CD14-positive monocyte (primary cell): Measurements from ENCODE around the gene SEC24B. TPM values are rescaled to one million over a fixed set of nuclear protein-coding genes. Genes with fewer than 3 reads are reported as not detected.

Experiments
- DNase-seq, 3 donors: peaks; one replicate each; pipeline ENCODE4 v3.0.0-alpha.2; 2011 to 2022
- H2AFZ ChIP-seq: 2 replicates; pipeline ENCODE4 v1.6.0; 2012; ENCODE audit warnings: mild to moderate bottlenecking, low read depth, low read length, inconsistent platforms; ENCODE audit not compliant: insufficient read depth, poor library complexity, severe bottlenecking
- H3K27ac ChIP-seq, 2 donors: 1 replicate in 1 of 2; 2 replicates in 1 of 2; pipeline ENCODE4 v1.5.1; 2012 to 2013; ENCODE audit warnings: low read length in 2 of 2, control low read depth in 1 of 2, inconsistent platforms in 1 of 2, low read depth in 1 of 2, mild to moderate bottlenecking in 1 of 2
- H3K27me3 ChIP-seq, 2 donors: one replicate each; pipeline versions ENCODE4 v1.6.0 to v1.6.1; 2011 to 2013; ENCODE audit warnings: low read length in 2 of 2; ENCODE audit not compliant: control insufficient read depth in 2 of 2, insufficient read depth in 2 of 2
- H3K36me3 ChIP-seq, 2 donors: replicated peaks in 1 of 2; 1 replicate in 1 of 2; 2 replicates in 1 of 2; pipeline versions ENCODE4 v1.5.1 to v1.6.1; 2012 to 2013; ENCODE audit warnings: low read length in 2 of 2, control low read depth in 1 of 2, inconsistent platforms in 1 of 2, mild to moderate bottlenecking in 1 of 2; ENCODE audit not compliant: insufficient read depth in 2 of 2, control insufficient read depth in 1 of 2
- H3K4me1 ChIP-seq, 2 donors: 1 replicate in 1 of 2; 2 replicates in 1 of 2; pipeline versions ENCODE4 v1.5.1 to v1.6.1; 2012 to 2013; ENCODE audit warnings: low read length in 2 of 2, control low read depth in 1 of 2, inconsistent platforms in 1 of 2, mild to moderate bottlenecking in 1 of 2, moderate library complexity in 1 of 2; ENCODE audit not compliant: insufficient read depth in 2 of 2, control insufficient read depth in 1 of 2
- H3K4me2 ChIP-seq: replicated peaks from 2 replicates; pipeline ENCODE3; 2012; ENCODE audit warnings: low read length, moderate library complexity, mild to moderate bottlenecking; ENCODE audit not compliant: poor library complexity, severe bottlenecking; ENCODE audit errors: extremely low read depth
- H3K4me3 ChIP-seq, 3 experiments: fragments of 200-600 bp in 1 of 3; sonication (generic) in 1 of 3; replicated peaks in 1 of 3; 1 replicate in 2 of 3; 2 replicates in 1 of 3; pipeline ENCODE4 v1.5.1; 2011 to 2013; ENCODE audit warnings: low read length in 3 of 3, mild to moderate bottlenecking in 3 of 3, control low read depth in 2 of 3, low read depth in 2 of 3, inconsistent platforms in 1 of 3, moderate library complexity in 1 of 3
- H3K79me2 ChIP-seq: 2 replicates; pipeline ENCODE4 v1.6.0; 2012; ENCODE audit warnings: mild to moderate bottlenecking, control low read depth, inconsistent platforms, low read length, moderate library complexity; ENCODE audit not compliant: insufficient read depth
- H3K9ac ChIP-seq: 2 replicates; pipeline ENCODE4 v1.6.0; 2017; ENCODE audit warnings: low read length, mild to moderate bottlenecking; ENCODE audit not compliant: insufficient read depth, poor library complexity, severe bottlenecking
- H3K9me3 ChIP-seq, 2 donors: replicated peaks in 1 of 2; 1 replicate in 1 of 2; 2 replicates in 1 of 2; pipeline versions ENCODE4 v1.5.1 to v1.6.1; 2012 to 2013; ENCODE audit warnings: low read length in 2 of 2, control low read depth in 1 of 2; ENCODE audit not compliant: control insufficient read depth in 1 of 2, insufficient read depth in 1 of 2
- H4K20me1 ChIP-seq: 2 replicates; pipeline ENCODE4 v1.6.0; 2012; ENCODE audit warnings: mild to moderate bottlenecking, low read length, control low read depth, moderate library complexity; ENCODE audit not compliant: insufficient read depth
- H3K27ac Mint-ChIP-seq, 7 donors: one replicate each; pipeline ENCODE4 v1.8.0; 2020; ENCODE audit warnings: mild to moderate bottlenecking in 7 of 7, mixed read lengths in 7 of 7, moderate library complexity in 6 of 7, inconsistent platforms in 2 of 7
- H3K27me3 Mint-ChIP-seq, 3 donors: one replicate each; pipeline ENCODE4 v1.8.0; 2021 to 2022; ENCODE audit warnings: low read depth in 3 of 3, mild to moderate bottlenecking in 3 of 3, mixed read lengths in 3 of 3, moderate library complexity in 3 of 3, inconsistent platforms in 1 of 3
- H3K36me3 Mint-ChIP-seq, 2 donors: one replicate each; pipeline ENCODE4 v1.8.0; 2020; ENCODE audit warnings: mixed read lengths in 2 of 2, inconsistent platforms in 1 of 2, mild to moderate bottlenecking in 1 of 2
- H3K4me1 Mint-ChIP-seq: one replicate; pipeline ENCODE4 v1.8.0; 2020; ENCODE audit warnings: mild to moderate bottlenecking, mixed read lengths
- H3K4me3 Mint-ChIP-seq, 2 donors: one replicate each; pipeline ENCODE4 v1.8.0; 2020; ENCODE audit warnings: mild to moderate bottlenecking in 2 of 2, mixed read lengths in 2 of 2, moderate library complexity in 1 of 2
- H3K9me3 Mint-ChIP-seq, 7 donors: one replicate each; pipeline ENCODE4 v1.8.0; 2020 to 2022; ENCODE audit warnings: mixed read lengths in 7 of 7, mild to moderate bottlenecking in 6 of 7, moderate library complexity in 6 of 7, inconsistent platforms in 2 of 7
- WGBS: methylation state at CpG from one replicate; pipeline ENCODE4 v1.1.5; 2013; ENCODE audit warnings: missing lambda C conversion rate; ENCODE audit not compliant: insufficient coverage; 5-methylcytosine and 5-hydroxymethylcytosine counted together
- intact Hi-C, 2 donors: fragments of 100-400 bp; cut with micrococcal nuclease; formaldehyde crosslinking; loops; one replicate each; pipeline versions ENCODE4 v1.15.0 to v1.15.1; 2023
- polyA plus RNA-seq, 3 donors: library from polyadenylated mRNA; depleted of rRNA in 1 of 3; unstranded in 2 of 3; stranded (reverse) in 1 of 3; fragments of 300-500 nt in 2 of 3; fragments of >200 nt in 1 of 3; fragmentation: Illumina TruSeq in 2 of 3; gene quantifications; 1 replicate in 2 of 3; 2 replicates in 1 of 3; pipeline ENCODE4 v1.2.3, GENCODE V29; 2012 to 2021
- TF ChIP-seq, protein P1 (sequence below): fragments of 200-600 bp; IDR thresholded peaks from one replicate; pipeline ENCODE4 v1.8.0; 2022; ENCODE audit warnings: antibody characterized with exemption, mild to moderate bottlenecking

Gene SEC24B
- polyA plus RNA-seq, 3 donors = 8.0 to 27.4 (median 11.8) TPM

GRCh38 chr4:109390115-109390768 is 43.4 kb upstream of the SEC24B start:
- Histone ChIP-seq H3K4me1 (no peaks in the 10 kb centered on the region), H4K20me1 (no peaks in the 10 kb centered on the region), H3K9ac (no peak overlapping the region), H3K4me3 (no peak overlapping the region), H3K27me3 (peaks cover 2 to 3% of the 10 kb centered on the region in 2 donors), H2AFZ (no peak overlapping the region), H3K4me2 (no peak overlapping the region), H3K79me2 (no peaks in the 10 kb centered on the region), H3K27ac (no peak overlapping the region), H3K36me3 (no peaks in the 10 kb centered on the region), H3K9me3 (no peaks in the 10 kb centered on the region)
- H3K27ac Mint-ChIP-seq = no peak overlapping the region
- H3K27me3 Mint-ChIP-seq = peaks cover 0 to 28% (median 11%) of the 10 kb centered on the region in 3 donors
- no peaks in the 10 kb centered on the region for H3K9me3 Mint-ChIP-seq
- no peak for DNase-seq
- H3K36me3 Mint-ChIP-seq = no peaks in the 10 kb centered on the region
- H3K4me3 Mint-ChIP-seq = no peak overlapping the region
- intact Hi-C loops = no loop called here
- H3K4me1 Mint-ChIP-seq = no peaks in the 10 kb centered on the region
- TF ChIP-seq, protein P1, sequence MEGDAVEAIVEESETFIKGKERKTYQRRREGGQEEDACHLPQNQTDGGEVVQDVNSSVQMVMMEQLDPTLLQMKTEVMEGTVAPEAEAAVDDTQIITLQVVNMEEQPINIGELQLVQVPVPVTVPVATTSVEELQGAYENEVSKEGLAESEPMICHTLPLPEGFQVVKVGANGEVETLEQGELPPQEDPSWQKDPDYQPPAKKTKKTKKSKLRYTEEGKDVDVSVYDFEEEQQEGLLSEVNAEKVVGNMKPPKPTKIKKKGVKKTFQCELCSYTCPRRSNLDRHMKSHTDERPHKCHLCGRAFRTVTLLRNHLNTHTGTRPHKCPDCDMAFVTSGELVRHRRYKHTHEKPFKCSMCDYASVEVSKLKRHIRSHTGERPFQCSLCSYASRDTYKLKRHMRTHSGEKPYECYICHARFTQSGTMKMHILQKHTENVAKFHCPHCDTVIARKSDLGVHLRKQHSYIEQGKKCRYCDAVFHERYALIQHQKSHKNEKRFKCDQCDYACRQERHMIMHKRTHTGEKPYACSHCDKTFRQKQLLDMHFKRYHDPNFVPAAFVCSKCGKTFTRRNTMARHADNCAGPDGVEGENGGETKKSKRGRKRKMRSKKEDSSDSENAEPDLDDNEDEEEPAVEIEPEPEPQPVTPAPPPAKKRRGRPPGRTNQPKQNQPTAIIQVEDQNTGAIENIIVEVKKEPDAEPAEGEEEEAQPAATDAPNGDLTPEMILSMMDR = no peak

DNA sequence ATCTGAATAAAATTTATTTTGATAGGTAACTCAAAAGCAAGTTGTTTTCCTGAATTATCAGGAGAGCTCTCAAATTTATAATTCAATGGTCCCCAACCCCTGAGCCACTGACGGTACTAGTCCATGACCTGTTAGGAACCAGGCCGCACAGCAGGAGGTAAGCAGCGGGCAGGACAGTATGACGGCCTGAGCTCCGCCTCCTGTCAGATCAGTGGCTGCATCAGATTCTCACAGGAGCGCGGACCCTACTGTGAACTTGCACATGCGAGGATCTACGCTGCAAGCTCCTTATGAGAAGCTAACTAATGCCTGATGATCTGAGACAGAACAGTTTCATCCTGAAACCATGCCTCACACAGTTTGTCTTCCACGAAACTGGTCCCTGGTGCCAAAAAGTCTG is 37.9 kb upstream of the SEC24B start:
- Mint-ChIP-seq H3K27me3 (peaks cover 12 to 26% (median 12%) of the 10 kb centered on the region in 3 donors), H3K36me3 (no peaks in the 10 kb centered on the region), H3K4me3 (no peak overlapping the region), H3K9me3 (peaks cover 0 to 4% (median 0%) of the 10 kb centered on the region in 7 donors), H3K4me1 (no peaks in the 10 kb centered on the region), H3K27ac (no peak overlapping the region)
- intact Hi-C loops = no loop called here
- H3K27ac ChIP-seq = no peak overlapping the region
- no peaks in the 10 kb centered on the region for H3K36me3 ChIP-seq
- no peak overlapping the region for H3K9ac ChIP-seq
- no peak overlapping the region for H3K4me2 ChIP-seq
- no peaks in the 10 kb centered on the region for H3K79me2 ChIP-seq
- H3K4me3 ChIP-seq = no peak overlapping the region
- no peaks in the 10 kb centered on the region for H4K20me1 ChIP-seq
- no peaks in the 10 kb centered on the region for H3K9me3 ChIP-seq
- no peaks in the 10 kb centered on the region for H3K4me1 ChIP-seq
- TF ChIP-seq, protein P1 = no peak
- H3K27me3 ChIP-seq = peaks cover 0 to 2% of the 10 kb centered on the region in 2 donors
- 97% methylated on average over 9 of the region's 10 CpGs for WGBS
- no peak overlapping the region for H2AFZ ChIP-seq
- no peak for DNase-seq
